ENCODE data around the gene ANKLE1. TPM values are rescaled to one million over a fixed set of nuclear protein-coding genes. Genes with fewer than 3 reads are reported as not detected.

ANKLE1 gene
- total RNA-seq, 1 experiment from 2014 or later: 0.16 TPM

- ChIA-PET CTCF (interaction anchor here (0.6 to 5.6 kb wide), 5 partner anchors 26 to 506 kb away, joined by 3 to 44 read pairs (median 4); no protein-coding TSS in a partner anchor), POLR2A (no interaction called here)
- H3K36me3 Mint-ChIP-seq (ENCODE audit: insufficient read depth, unreplicated experiment): no peaks in the 10 kb centered on the region
- no peaks in the 10 kb centered on the region for H3K4me1 Mint-ChIP-seq (ENCODE audit: insufficient read depth, unreplicated experiment)
- DNase-seq (ENCODE audit: unreplicated experiment): no peak
- no peak overlapping the region for H3K27ac Mint-ChIP-seq (ENCODE audit: low read depth, unreplicated experiment)
- intact Hi-C loops (cut with micrococcal nuclease): no loop called here
- TF ChIP-seq, protein P1, sequence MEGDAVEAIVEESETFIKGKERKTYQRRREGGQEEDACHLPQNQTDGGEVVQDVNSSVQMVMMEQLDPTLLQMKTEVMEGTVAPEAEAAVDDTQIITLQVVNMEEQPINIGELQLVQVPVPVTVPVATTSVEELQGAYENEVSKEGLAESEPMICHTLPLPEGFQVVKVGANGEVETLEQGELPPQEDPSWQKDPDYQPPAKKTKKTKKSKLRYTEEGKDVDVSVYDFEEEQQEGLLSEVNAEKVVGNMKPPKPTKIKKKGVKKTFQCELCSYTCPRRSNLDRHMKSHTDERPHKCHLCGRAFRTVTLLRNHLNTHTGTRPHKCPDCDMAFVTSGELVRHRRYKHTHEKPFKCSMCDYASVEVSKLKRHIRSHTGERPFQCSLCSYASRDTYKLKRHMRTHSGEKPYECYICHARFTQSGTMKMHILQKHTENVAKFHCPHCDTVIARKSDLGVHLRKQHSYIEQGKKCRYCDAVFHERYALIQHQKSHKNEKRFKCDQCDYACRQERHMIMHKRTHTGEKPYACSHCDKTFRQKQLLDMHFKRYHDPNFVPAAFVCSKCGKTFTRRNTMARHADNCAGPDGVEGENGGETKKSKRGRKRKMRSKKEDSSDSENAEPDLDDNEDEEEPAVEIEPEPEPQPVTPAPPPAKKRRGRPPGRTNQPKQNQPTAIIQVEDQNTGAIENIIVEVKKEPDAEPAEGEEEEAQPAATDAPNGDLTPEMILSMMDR (IDR thresholded peaks at IDR 0.05; ENCODE audit: unreplicated experiment): no peak
- no peaks in the 10 kb centered on the region for H3K27me3 Mint-ChIP-seq (ENCODE audit: insufficient read depth, unreplicated experiment)
- H3K4me3 Mint-ChIP-seq (ENCODE audit: unreplicated experiment): no peak overlapping the region
- BruUV-seq (replicated peaks): no TSS peak
- H3K9me3 Mint-ChIP-seq (ENCODE audit: unreplicated experiment): no peaks in the 10 kb centered on the region
Measured at GRCh38 chr19:17285415-17286135, 3.9 kb downstream of the ANKLE1 start.

- no peak overlapping the region for H3K27ac Mint-ChIP-seq (ENCODE audit: low read depth, unreplicated experiment)
- TF ChIP-seq, protein P1 (IDR thresholded peaks at IDR 0.05; ENCODE audit: unreplicated experiment): no peak
- H3K4me1 Mint-ChIP-seq (ENCODE audit: insufficient read depth, unreplicated experiment): no peaks in the 10 kb centered on the region
- H3K36me3 Mint-ChIP-seq (ENCODE audit: insufficient read depth, unreplicated experiment): no peaks in the 10 kb centered on the region
- H3K9me3 Mint-ChIP-seq (ENCODE audit: unreplicated experiment): no peaks in the 10 kb centered on the region
- ChIA-PET CTCF (interaction anchor here (0.6 to 1.2 kb wide), 3 partner anchors 45 to 505 kb away, joined by 3 to 4 read pairs (median 3); no protein-coding TSS in a partner anchor), POLR2A (interaction anchor here (0.8 kb wide), 1 partner anchor 20 kb away, joined by 3 read pairs; no protein-coding TSS in a partner anchor)
- no TSS peak for BruUV-seq (replicated peaks)
- intact Hi-C loops (cut with micrococcal nuclease): no loop called here
- no peaks in the 10 kb centered on the region for H3K27me3 Mint-ChIP-seq (ENCODE audit: insufficient read depth, unreplicated experiment)
- DNase-seq (ENCODE audit: unreplicated experiment): no peak
- no peak overlapping the region for H3K4me3 Mint-ChIP-seq (ENCODE audit: unreplicated experiment)
Measured at GRCh38 chr19:17286263-17286662, 4.6 kb downstream of the ANKLE1 start.

DNA sequence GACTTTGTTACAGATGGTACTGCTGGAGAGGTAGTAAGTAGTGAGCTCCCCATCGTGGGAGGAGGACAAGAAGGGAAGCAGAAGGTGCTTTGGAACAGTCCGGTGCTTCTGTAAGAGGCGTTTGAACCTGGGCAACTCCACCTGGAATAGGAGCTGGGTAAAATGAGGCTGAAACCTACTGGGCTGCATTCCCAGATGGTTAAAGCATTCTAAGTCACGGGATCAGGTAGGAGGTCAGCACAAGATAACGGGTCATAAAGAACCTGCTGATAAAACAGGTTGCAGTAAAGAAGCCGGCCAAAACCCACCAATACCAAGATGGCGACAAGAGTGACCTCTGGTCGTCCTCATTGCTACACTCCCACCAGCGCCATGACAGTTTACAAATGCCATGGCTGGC, 5.1 kb downstream of the ANKLE1 start:
- DNase-seq (ENCODE audit: unreplicated experiment): no peak
- H3K9me3 Mint-ChIP-seq (ENCODE audit: unreplicated experiment): no peaks in the 10 kb centered on the region
- no peaks in the 10 kb centered on the region for H3K4me1 Mint-ChIP-seq (ENCODE audit: insufficient read depth, unreplicated experiment)
- intact Hi-C loops (cut with micrococcal nuclease): no loop called here
- H3K27me3 Mint-ChIP-seq (ENCODE audit: insufficient read depth, unreplicated experiment): no peaks in the 10 kb centered on the region
- TF ChIP-seq, protein P1 (IDR thresholded peaks at IDR 0.05; ENCODE audit: unreplicated experiment): no peak
- no peaks in the 10 kb centered on the region for H3K36me3 Mint-ChIP-seq (ENCODE audit: insufficient read depth, unreplicated experiment)
- no peak overlapping the region for H3K4me3 Mint-ChIP-seq (ENCODE audit: unreplicated experiment)
- ChIA-PET POLR2A (interaction anchor here (0.8 kb wide), 1 partner anchor 20 kb away, joined by 3 read pairs; no protein-coding TSS in a partner anchor), CTCF (interaction anchor here (1.2 kb wide), 1 partner anchor 72 kb away, joined by 4 read pairs; no protein-coding TSS in a partner anchor)
- no peak overlapping the region for H3K27ac Mint-ChIP-seq (ENCODE audit: low read depth, unreplicated experiment)
- no TSS peak for BruUV-seq (replicated peaks)

DNA sequence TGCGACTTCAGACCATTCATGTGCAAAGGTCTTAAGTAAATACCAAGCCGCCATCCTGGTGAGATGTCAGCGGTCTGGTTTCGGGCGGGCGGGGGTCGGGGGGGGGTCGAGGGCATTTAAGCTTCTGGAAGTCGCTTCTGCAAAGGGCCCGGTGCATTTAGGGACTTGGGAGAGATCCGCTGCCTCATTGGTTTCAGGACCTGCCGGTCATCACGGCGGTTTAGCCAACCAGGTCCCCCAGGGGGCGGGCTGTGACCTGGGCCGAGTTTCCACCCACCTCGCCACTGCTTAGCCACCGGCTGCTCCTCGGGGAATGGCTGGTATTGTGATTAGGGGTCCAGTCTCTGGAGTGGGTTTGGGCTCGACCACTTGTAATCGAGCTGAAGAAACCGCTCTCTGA, 7.8 kb downstream of the ANKLE1 start:
- Mint-ChIP-seq H3K9me3 (ENCODE audit: unreplicated experiment) (no peaks in the 10 kb centered on the region), H3K4me1 (ENCODE audit: insufficient read depth, unreplicated experiment) (no peaks in the 10 kb centered on the region), H3K27ac (ENCODE audit: low read depth, unreplicated experiment) (no peak overlapping the region), H3K4me3 (ENCODE audit: unreplicated experiment) (no peak overlapping the region), H3K27me3 (ENCODE audit: insufficient read depth, unreplicated experiment) (no peaks in the 10 kb centered on the region), H3K36me3 (ENCODE audit: insufficient read depth, unreplicated experiment) (no peaks in the 10 kb centered on the region)
- POLR2A ChIA-PET: interaction anchor here (0.7 kb wide), 1 partner anchor 182 kb away, joined by 3 read pairs; no protein-coding TSS in a partner anchor
- TF ChIP-seq, protein P1 (IDR thresholded peaks at IDR 0.05; ENCODE audit: unreplicated experiment): no peak
- no peak for DNase-seq (ENCODE audit: unreplicated experiment)
- no TSS peak for BruUV-seq (replicated peaks)
- intact Hi-C loops (cut with micrococcal nuclease): no loop called here
- CTCF ChIA-PET: interaction anchor here (0.6 to 1.3 kb wide), 2 partner anchors 16 to 22 kb away, joined by 5 read pairs; partner anchors contain the start of genes BABAM1 and MRPL34

Measured in MCF 10A (cell line).